Activated T-cell treated with anti-CD3 and anti-CD28 coated beads for 48 hours (primary cell): ENCODE data around the gene GPC4.
"Not testable (repeated sequence)": the region's sequence is repeated elsewhere in the genome, so short reads cannot be mapped to it uniquely, and the experiment has no call there.

Experiments used
- DNase-seq: peaks from one replicate; pipeline ENCODE4 v3.0.0-alpha.2; 2020; ENCODE audit warnings: low read depth

GPC4 gene

DNA sequence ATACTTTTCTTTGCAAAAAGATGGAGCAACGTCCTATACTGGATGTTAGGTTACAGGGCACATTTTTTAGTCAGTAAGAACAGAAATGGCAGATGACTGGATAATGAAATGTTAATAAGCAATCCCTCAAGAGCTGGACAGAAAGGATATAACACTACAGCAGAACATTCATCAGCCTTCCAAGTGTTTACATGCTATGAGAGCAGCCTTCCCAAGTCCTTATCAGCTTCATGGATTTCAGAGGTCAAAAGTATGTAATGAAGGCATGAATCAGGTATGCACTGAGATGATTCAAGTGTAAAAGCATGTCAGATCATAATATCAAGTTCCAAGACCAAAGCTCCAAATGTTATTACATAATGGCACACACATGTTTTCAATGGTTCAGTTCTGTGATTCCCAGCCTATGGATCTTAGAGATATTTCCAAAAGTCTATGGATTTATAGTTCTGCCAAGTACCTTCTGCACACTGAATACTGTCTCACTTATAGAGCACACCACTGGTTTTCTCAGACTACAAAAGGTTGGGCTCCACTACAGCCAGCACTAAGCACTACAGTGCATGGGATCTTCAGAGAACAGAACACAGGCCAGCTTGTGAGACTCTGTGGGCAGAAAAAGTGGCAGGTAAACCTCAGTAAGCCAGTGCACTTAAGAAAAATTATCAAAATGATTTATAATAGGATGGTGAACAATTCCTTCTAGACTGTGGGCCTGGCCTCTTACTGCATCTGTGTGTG is 49.2 kb downstream of the GPC4 start:
- DNase-seq = no peak

DNA sequence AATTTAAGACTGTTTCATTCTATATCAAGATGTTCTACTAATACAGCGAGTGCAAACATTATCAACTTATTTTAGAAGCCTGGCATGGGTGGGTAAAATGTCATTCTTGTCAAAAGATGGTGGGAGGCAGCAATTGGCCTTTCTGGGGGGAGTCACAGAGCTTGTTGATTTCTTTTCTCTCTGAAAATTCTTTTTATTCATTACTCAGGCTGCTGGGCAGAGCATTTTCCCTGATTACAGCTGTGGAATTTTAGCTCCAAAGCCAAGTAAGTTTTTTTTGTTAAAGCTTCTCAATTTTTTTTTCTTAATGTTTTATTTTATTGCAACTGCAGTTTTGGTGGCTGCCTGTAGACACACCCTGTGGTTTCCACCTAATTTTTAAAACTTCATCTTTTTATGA is 50.4 kb downstream of the GPC4 start:
- DNase-seq = no peak

DNA sequence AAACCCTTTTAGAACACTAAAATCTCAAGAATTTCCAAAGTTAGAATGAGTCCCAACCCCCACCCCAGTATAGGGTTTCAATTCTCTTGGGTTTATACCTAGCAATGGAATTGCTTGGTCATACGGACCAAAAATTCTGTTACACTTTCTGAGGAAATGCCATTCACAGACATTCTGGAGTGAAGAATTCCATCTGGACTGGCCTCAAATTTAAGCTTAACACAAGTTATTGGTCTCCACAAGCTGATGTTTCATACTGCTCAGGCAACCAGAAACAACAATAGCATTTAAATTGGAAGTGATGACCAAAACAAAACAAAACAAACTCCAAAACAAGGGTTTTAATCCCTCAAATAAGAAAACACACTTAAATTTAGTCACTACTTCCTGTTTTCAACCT is 51.1 kb downstream of the GPC4 start:
- no peak for DNase-seq

DNA sequence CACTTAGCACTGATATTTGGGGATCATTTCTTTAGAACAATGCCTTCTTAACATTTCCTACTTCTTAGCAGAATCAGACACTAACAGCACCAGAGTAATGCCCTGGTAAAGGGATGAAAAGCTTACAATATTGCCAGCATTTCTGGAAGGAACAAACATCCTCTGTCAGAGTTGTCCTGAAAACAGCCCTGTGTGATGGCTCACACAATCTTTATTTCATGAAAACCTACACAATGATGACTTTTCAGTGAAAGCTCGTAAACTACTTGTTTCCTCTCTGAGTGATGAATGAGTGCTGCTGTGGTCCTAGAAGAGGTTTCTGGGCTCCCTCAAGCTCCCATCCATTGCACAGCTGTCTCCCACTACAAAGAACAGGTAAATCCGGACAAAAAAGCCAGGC is 52.8 kb downstream of the GPC4 start:
- DNase-seq = no peak

DNA sequence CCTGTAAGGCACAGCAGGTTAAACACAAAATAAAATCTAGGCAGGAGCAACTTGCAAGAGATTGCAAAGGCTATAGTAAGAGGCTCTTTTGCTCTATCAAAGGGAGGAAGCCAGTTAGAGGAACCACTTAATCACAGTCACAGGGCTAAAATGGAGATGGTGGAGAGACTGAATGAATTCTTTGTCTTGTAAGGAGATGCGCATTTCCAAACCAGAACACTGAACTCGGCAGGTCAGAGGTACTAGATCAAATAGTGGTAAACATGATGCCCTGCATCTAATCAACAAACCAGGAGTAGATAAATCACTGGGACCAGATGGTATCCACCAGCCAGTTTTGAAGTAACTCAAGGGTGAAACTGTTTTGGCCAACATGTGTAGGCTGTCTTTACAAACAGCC is 55.8 kb downstream of the GPC4 start:
- no peak for DNase-seq

DNA sequence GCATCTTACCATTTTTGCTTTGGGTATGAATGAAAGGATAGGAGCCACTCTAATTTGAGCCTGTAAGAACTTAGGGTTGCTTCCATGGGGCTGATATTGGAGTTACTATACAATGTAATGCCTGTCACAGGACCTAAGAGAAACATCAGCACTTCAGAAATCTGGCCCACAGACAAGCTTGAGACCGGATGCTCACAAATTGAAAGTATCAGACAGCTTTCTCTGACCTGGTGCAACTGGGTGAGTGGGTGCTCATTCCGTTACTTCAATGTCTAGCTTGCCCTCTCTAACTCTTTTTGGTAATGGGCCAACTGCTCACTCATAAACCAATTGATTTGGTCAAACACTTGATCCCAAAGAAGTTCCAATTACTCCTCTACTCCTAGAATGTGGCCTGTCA is 62.1 kb downstream of the GPC4 start:
- DNase-seq = no peak

DNA sequence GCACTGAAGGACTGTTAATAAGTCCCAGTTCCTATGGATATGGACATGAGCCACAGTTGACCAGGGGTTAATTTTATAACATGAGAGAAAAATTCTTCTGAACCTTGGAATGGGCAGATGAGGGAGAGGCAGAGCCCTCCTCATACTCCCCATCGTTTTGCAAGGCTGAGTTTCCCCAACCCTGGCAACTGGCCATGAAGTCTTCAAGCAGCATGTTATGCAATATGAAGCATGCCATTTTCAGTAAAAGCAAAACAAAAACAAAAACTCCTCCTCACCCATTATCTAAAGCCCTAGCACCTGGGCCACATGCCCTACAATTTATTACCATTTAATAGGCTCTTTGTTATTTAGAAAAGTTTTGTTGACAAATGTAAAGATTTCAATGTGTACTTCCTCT is 64.5 kb downstream of the GPC4 start:
- no peak for DNase-seq

DNA sequence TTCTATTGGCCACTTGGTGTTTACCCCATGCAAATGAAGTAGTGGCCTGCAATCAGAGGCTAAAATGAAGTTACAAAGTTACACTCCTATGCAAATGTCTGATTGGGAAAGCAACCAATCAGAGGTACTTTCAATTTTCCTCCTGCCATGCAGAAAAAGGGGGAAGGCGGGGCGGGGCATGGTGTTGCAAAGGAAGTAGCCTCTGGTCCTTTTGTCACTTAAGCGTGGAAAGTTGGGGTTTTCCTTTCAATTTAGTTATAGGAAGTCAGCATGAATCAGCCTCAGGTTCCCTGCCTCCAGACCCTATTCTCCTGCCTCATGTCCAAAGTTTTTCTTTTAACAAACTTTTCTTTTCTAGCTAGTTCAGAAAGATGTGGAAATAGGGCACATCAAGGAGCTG is 69.3 kb downstream of the GPC4 start:
- no peak for DNase-seq

DNA sequence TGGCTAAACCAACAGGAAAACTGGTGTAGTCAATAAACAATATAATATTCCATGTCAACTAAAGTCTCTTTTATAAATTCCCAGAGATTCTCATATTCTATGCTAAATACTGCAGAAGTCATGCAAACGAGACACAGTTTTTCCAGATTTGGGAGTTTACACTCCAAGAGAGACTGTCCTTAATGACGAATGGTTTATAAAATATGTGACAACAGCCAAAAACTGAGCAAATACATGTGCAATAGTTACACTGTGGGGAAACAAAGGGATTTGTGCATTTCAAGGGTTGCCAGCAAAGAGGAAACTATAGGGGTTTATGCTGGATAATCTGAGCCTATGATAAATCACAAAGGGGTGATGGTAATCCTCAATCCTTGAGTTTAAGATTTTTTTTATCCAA is 75.7 kb downstream of the GPC4 start:
- DNase-seq = no peak

DNA sequence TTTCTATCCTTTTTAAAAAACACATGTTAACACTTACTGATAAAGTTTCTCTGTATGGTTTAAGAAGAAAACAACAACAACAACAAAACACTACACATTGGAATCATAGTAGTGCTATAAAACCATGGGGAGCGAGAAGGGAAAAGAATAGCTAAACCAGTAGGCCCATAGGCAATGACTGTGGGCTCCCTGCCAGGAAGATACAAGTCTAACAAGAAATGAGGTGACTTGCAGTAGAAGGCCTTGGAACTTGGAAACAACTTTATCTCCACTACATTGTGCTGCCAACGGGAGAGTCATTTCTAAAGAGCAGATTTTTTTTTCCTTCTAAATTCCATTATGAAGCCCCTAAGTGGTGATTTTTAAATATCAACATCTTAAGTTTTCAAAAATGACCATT is 78.0 kb downstream of the GPC4 start:
- no peak for DNase-seq

DNA sequence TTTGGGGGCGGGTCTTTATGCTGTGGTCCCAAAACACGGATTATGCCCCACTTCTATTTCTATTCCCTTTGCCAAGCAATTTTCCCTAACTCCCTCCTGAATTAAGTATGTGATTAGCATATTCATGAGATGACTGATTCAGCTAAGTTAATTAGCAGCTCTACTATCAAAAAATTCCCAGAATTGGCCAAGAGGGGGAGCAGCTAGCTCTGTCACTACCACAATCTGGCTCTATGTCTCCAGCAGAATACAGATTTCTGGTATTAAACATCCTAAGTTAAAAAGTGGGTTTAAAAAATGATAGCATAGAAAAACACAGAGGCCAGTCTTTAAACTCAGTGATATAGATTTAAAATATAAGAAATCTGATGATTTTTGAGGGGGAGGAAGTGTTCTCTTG is 80.3 kb downstream of the GPC4 start:
- no peak for DNase-seq

DNA sequence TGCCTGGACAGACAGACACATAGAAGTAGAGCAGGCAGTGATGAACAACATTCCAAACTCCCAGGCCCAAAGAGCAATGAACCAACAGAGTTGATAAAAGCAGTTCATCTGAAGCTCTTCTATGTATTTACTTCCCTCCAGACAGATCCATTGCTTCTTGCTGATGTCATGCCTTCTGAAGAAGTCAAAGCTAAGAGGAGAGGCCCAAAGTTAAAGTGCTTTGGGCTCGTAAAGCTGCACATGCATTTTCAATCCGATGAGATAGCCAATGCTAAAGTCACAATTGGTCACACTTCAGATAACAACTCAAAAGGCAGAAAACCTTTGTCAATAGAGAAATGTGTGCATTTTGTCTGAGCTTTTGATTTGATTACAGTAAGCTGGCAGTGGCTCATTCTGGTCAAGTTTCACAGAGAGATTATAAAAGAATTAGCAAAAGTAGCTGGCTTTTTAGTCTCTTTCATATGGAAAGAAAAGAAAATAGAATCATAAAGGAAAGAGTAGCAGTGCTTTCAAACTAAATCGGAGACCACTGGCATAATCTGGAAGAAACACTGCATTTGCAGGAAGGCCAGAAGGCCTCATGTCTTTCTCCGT is 82.0 kb downstream of the GPC4 start:
- DNase-seq = no peak

DNA sequence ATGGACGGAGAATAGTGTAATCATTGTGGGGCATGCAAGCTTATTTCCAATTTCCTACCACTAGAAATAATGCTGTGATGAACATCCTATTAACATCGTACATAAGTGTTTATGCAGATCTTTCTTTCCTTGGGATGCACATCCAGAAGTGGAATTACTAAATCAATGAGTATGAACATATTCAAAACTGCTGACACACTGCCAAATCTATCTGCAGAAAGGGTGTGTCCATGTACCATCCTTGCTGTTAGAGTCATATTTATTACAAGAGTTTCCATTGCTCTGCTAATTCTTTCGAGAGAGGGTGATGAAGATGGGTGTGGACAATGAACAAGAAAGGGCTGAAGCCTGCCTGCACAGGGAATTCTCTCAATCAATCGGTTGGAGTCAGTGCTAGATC is 82.6 kb downstream of the GPC4 start:
- DNase-seq = no peak

DNA sequence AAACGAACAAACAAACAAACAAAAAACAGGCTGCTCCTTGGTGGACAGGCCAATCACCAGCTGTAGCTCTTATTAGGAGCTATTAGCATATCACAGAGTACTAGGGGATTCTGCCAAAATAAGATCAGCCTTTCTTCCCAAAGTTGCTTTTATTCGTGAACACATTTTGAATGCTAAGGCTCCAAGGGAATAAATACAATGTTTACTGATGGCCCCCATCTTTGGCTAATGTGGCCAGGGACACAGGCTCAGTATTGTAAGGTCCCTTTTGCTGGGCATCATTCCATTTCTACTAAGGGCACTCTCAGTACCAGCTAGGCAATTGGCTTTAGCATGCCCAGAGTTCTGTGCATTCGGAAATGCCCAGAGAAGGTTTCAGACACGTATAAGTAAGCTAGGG is 84.3 kb downstream of the GPC4 start:
- no peak for DNase-seq

DNA sequence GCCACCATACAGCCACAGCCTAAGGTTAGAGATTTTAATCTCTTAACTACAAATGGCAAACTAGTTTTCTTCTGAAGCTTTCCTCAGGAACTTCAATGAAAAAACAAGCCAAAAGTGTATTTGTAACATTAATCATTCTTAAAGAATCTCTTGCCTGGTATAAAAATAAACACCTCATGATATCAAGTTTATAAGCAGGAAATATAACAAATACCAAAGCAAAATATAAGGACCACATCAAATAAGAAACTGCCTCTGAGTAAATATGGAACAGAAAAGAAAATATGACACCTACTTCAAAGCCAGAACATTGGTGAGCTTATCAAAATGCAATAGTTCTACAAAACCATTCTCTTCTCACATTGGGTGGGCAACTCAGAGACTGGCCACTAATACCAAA is 89.9 kb downstream of the GPC4 start:
- DNase-seq = no peak

DNA sequence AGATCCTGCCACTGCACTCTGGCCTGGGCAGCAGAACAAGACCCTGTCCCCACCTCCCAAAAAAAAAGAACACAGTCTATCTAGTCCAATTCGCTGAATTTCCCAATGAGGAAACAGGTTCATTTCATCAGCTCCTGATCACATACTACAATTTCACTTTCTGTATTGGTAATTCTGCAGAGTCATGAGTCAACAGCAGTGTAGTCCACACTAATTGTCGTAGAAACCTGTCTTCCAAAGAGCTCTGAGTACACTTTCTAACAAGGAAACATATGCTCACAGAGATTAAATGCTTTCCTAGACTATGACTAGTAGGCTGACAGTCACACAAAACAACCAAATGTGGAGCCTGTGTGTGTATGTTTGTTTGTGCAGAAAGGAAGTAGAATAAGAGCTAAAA is 91.9 kb downstream of the GPC4 start:
- DNase-seq = no peak

DNA sequence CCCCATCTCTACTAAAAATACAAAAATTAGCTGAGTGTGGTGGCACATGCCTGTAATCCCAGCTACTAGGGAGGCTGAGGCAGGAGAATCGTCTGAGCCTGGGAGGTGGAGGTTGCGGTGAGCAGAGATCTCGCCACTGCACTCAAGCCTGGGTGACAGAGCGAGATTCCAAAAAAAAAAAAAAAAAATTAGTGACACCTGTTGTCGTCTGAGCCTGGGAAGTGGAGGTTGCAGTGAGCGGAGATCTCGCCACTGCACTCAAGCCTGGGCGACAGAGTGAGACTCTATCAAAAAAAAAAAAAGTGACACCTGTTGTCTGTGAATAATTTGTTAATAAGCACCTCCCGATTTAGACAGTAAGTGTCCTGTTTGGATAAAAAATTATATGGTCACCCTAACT is 93.0 kb downstream of the GPC4 start:
- not testable (repeated sequence) for DNase-seq

DNA sequence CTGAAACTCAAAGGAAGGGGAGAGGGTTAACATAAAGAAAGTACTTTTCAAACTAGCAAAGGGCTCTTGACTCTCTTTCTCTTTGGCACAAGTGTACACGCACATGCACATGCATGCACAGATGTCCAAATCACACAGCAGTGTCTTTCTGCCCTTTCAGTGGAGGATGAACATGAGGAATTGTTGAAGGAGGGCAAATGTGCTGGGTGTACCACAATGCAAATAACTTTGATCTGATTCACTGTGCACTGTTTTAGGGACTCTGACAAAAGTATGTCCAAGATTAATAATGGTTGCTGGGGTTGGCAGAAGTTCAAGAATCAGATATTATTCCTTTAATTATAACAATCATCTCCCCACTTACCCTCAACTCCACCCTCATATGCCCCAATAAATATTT is 93.8 kb downstream of the GPC4 start:
- DNase-seq = no peak

DNA sequence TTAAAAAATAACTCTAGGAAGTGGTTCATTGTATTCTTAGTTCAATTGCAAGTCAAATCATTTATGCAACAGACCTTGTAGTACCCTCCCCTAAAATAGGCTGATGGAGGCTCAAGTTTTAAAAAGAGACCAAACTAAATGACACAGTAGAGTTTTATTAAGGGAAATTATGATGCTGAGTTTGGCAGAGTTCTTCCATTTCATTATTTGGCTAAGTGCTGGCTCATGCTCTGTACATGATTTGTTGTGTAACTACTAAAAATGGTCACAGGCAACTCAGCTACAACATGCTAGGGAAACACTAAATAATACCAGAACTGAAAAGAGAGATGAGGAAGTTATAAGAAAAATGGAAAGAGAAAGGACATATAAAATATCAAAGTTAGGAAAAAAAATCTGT is 101.0 kb downstream of the GPC4 start:
- DNase-seq = no peak

DNA sequence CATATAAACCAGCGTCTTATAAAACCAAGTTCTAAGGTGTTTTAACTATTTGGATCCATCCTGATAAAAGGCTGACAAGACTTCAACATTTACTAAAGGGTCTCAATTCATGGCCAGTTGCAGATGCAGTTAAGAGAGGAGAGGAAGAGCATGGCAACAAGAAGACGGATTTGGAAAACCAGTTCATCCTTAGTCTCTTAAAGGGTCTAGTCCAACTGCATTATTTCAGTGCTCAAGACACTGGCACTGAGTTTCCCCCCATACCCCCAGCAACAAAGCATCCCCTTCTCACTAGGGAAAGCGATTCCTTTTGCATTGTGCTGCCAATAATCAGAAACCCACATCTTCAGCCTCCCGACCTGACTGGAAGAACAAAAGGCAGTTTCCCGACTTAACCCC is 106.8 kb downstream of the GPC4 start:
- no peak for DNase-seq

DNA sequence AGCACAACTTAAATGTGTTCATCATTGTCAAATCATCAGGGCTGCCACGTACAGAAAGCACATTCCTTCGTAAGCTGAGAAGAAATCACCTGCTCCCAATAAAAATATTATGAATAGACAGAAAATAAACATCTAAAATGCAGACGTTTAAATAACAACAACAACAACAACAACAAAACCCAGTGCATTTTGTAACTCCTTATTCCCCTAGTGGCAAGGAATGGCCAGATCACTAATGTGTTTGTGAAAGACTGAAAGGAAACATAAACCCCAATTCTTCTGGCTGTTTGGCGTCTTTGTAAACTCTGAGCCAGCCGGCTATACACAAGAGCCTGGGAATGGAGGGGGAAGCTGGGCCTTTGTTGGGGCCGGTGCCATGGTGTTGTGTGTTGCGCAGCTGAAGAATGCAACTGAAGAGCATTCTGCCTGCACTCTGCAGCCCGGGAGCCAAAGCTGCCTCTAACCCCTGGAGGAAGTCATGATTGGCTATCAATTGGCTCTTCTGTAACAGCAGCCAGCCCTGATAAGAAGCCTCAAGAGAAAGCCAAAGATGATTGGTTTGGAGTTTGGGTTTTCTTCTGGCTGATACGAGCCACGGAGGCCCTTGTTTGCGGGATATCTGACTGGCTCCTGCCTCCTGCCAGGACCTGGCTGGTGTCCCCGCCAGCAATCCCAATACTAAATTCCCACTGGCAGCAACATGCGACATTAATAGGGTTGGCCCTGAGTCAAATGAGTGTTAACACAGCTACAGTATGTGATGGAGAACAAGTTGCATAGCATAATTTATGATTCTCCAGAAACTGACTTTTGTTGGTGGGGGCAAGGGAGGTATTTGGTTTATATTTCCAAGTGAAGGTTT is 107.4 kb downstream of the GPC4 start:
- DNase-seq = no peak

DNA sequence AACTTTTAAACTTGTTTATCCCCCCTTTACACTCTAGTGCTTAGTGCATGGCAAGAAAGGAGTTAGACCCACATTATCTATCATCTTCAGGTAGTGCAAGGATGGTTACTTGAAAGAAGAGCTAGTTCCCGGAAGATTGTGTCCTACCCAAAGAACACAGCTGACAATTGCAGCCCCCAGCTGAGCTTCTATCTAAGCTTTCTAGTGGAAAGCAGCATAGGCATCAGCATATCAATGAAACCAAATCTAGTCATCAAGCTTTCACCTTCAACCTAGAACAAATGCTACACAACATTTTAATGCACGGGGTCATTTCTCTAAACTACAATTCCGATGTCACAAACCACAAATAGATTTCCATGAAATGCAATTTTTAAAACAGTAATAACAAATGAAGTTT is 108.2 kb downstream of the GPC4 start:
- no peak for DNase-seq

DNA sequence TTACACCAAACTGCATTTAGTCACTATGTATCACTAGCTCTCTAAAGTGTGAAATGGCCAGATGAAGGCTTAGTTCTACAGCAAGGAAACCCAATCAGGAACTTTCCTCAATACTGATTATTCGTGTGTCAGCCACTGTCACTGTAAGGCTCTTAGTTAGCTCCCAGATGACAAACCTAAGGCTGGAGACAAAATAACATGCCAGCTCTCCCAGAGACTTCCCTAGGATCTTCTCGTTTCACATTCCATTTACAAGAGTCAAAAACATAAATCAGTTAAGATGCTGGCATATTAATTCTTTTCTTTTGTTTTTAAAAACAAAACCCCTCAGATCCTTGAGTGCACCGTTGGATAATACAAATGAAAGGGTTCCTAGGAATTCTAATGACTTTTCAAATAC is 109.0 kb downstream of the GPC4 start:
- DNase-seq = no peak
